Measurements from ENCODE around the gene ST6GALNAC4. TPM values are rescaled to one million over a fixed set of nuclear protein-coding genes. Genes with fewer than 3 reads are reported as not detected.

Gene ST6GALNAC4
- total RNA-seq, 1 donor from 2014 or later = 23.2 TPM

GRCh38 chr9:127917603-127918002 lies 762 bp upstream of the ST6GALNAC4 start:
- intact Hi-C loops (cut with micrococcal nuclease) = loop anchor here (1.0 to 5.0 kb wide), 5 partner anchors 14 to 413 kb away; partner anchors contain the start of gene ST6GALNAC6

- intact Hi-C loops (cut with micrococcal nuclease) = loop anchor here (2.0 to 5.0 kb wide), 2 partner anchors 131 to 144 kb away; no protein-coding TSS in a partner anchor
These were observed 781 bp downstream of the ST6GALNAC4 start for GRCh38 chr9:127915801-127916719.

GRCh38 chr9:127915325-127915752 lies 1.5 kb downstream of the ST6GALNAC4 start:
- intact Hi-C loops (cut with micrococcal nuclease) = loop anchor here (5.0 kb wide), 1 partner anchor 143 kb away; no protein-coding TSS in a partner anchor

- intact Hi-C loops (cut with micrococcal nuclease) = no loop called here
These were observed 3.2 kb downstream of the ST6GALNAC4 start for GRCh38 chr9:127913682-127914081.

- intact Hi-C loops (cut with micrococcal nuclease) = no loop called here
These were observed 4.0 kb downstream of the ST6GALNAC4 start for GRCh38 chr9:127912882-127913281.

GRCh38 chr9:127912296-127912695 lies 4.5 kb downstream of the ST6GALNAC4 start:
- intact Hi-C loops (cut with micrococcal nuclease) = no loop called here

- intact Hi-C loops (cut with micrococcal nuclease) = no loop called here
These were observed 6.1 kb downstream of the ST6GALNAC4 start for GRCh38 chr9:127910613-127911205.

GRCh38 chr9:127909839-127910273 lies 7.0 kb downstream of the ST6GALNAC4 start:
- intact Hi-C loops (cut with micrococcal nuclease) = no loop called here

- intact Hi-C loops (cut with micrococcal nuclease) = no loop called here
These were observed 8.2 kb downstream of the ST6GALNAC4 start for GRCh38 chr9:127908660-127908926.

- intact Hi-C loops (cut with micrococcal nuclease) = no loop called here
These were observed 8.8 kb downstream of the ST6GALNAC4 start for GRCh38 chr9:127907867-127908659.

- intact Hi-C loops (cut with micrococcal nuclease) = no loop called here
These were observed 11.1 kb downstream of the ST6GALNAC4 start for GRCh38 chr9:127905788-127906191.

GRCh38 chr9:127905004-127905728 lies 11.7 kb downstream of the ST6GALNAC4 start:
- intact Hi-C loops (cut with micrococcal nuclease) = no loop called here

GRCh38 chr9:127904561-127905003 lies 12.3 kb downstream of the ST6GALNAC4 start:
- intact Hi-C loops (cut with micrococcal nuclease) = no loop called here

GRCh38 chr9:127903557-127904475 lies 13.0 kb downstream of the ST6GALNAC4 start:
- intact Hi-C loops (cut with micrococcal nuclease) = loop anchor here (1.0 to 2.0 kb wide), 2 partner anchors 13 to 101 kb away; partner anchors contain the start of genes FPGS and ST6GALNAC4

GRCh38 chr9:127899128-127899943 lies 17.5 kb downstream of the ST6GALNAC4 start, which contains the start of gene ST6GALNAC6:
TSS of gene ST6GALNAC6 (minus strand) at chr9:127899603. CDS start at chr9:127897981, 1,622 bp downstream.
- intact Hi-C loops (cut with micrococcal nuclease) = loop anchor here (1.0 kb wide), 1 partner anchor 18 kb away; the partner anchor contains the start of gene ST6GALNAC4

GRCh38 chr9:127898433-127899127 lies 18.3 kb downstream of the ST6GALNAC4 start:
- intact Hi-C loops (cut with micrococcal nuclease) = loop anchor here (1.0 kb wide), 1 partner anchor 19 kb away; the partner anchor contains the start of gene ST6GALNAC4

- intact Hi-C loops (cut with micrococcal nuclease) = no loop called here
These were observed 19.6 kb downstream of the ST6GALNAC4 start for GRCh38 chr9:127897193-127897692.
